KMS-11 (cell line): ENCODE data around the gene SPRN.

ENCODE experiments used
- H2AFZ ChIP-seq: fragments of 200-600 bp; sonication (generic); 2 replicates; pipeline ENCODE4 v1.6.1; 2016; ENCODE audit warnings: antibody characterized with exemption, mixed run types, low read depth
- H3K27ac ChIP-seq: fragments of 200-600 bp; sonication (generic); 2 replicates; pipeline ENCODE4 v1.6.1; 2016; ENCODE audit warnings: mild to moderate bottlenecking, mixed run types
- H3K27me3 ChIP-seq: fragments of 200-600 bp; sonication (generic); 2 replicates; pipeline ENCODE4 v1.6.1; 2017; ENCODE audit warnings: mild to moderate bottlenecking, low read depth, mixed run types, moderate library complexity; ENCODE audit not compliant: insufficient read depth
- H3K36me3 ChIP-seq: fragments of 200-600 bp; sonication (generic); 2 replicates; pipeline ENCODE4 v1.6.1; 2017; ENCODE audit warnings: mild to moderate bottlenecking, mixed run types; ENCODE audit not compliant: insufficient read depth
- H3K4me1 ChIP-seq: fragments of 200-600 bp; sonication (generic); 2 replicates; pipeline ENCODE4 v1.6.1; 2016; ENCODE audit warnings: mild to moderate bottlenecking, low read depth, mixed run types; ENCODE audit not compliant: poor library complexity, severe bottlenecking
- H3K4me2 ChIP-seq: fragments of 200-600 bp; sonication (generic); 2 replicates; pipeline ENCODE4 v1.7.0; 2016; ENCODE audit warnings: mild to moderate bottlenecking, mixed run types
- H3K4me3 ChIP-seq: fragments of 200-600 bp; sonication (generic); IDR thresholded peaks from 2 replicates; pipeline ENCODE4 v1.6.1; 2017; ENCODE audit warnings: low read depth, low read length, mixed read lengths; ENCODE audit not compliant: insufficient read depth
- H3K79me2 ChIP-seq: fragments of 200-600 bp; sonication (generic); 2 replicates; pipeline ENCODE4 v1.6.1; 2016; ENCODE audit warnings: low read depth, mixed run types; ENCODE audit not compliant: insufficient read depth
- H3K9ac ChIP-seq: fragments of 200-600 bp; sonication (generic); 2 replicates; pipeline ENCODE4 v1.6.1; 2016; ENCODE audit warnings: mild to moderate bottlenecking, mixed run types
- H4K20me1 ChIP-seq: fragments of 200-600 bp; sonication (generic); 2 replicates; pipeline ENCODE4 v1.6.1; 2016; ENCODE audit warnings: mild to moderate bottlenecking, mixed run types; ENCODE audit not compliant: insufficient read depth
- TF ChIP-seq, protein P1 (sequence below): fragments of 200-600 bp; sonication (generic); conservative IDR thresholded peaks from 2 replicates; pipeline ENCODE4 v1.6.1; 2017; ENCODE audit warnings: low read depth, mild to moderate bottlenecking, antibody characterized with exemption, low read length, moderate library complexity, mixed read lengths

Gene SPRN

GRCh38 chr10:133379801-133380666, 44.4 kb downstream of the SPRN start:
- no peaks in the 10 kb centered on the region for H4K20me1 ChIP-seq
- H3K9ac ChIP-seq = peak overlapping the region; percentile 35; the same call in 1 of the 2 replicates
- no peaks in the 10 kb centered on the region; the same call in 1 of the 2 replicates for H3K27me3 ChIP-seq
- H3K27ac ChIP-seq = no peak overlapping the region
- no peak overlapping the region for H3K4me3 ChIP-seq
- H3K79me2 ChIP-seq = no peaks in the 10 kb centered on the region
- H2AFZ ChIP-seq = peak overlapping the region; percentile 71; the same call in 1 of the 2 replicates
- H3K36me3 ChIP-seq = no peaks in the 10 kb centered on the region
- H3K4me2 ChIP-seq = peak overlapping the region; percentile 45; the same call in 1 of the 2 replicates
- H3K4me1 ChIP-seq = no peaks in the 10 kb centered on the region
- TF ChIP-seq, protein P1, sequence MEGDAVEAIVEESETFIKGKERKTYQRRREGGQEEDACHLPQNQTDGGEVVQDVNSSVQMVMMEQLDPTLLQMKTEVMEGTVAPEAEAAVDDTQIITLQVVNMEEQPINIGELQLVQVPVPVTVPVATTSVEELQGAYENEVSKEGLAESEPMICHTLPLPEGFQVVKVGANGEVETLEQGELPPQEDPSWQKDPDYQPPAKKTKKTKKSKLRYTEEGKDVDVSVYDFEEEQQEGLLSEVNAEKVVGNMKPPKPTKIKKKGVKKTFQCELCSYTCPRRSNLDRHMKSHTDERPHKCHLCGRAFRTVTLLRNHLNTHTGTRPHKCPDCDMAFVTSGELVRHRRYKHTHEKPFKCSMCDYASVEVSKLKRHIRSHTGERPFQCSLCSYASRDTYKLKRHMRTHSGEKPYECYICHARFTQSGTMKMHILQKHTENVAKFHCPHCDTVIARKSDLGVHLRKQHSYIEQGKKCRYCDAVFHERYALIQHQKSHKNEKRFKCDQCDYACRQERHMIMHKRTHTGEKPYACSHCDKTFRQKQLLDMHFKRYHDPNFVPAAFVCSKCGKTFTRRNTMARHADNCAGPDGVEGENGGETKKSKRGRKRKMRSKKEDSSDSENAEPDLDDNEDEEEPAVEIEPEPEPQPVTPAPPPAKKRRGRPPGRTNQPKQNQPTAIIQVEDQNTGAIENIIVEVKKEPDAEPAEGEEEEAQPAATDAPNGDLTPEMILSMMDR = no peak

GRCh38 chr10:133379152-133379800, 45.1 kb downstream of the SPRN start, which contains the start of gene PAOX:
TSS of gene PAOX (plus strand) at chr10:133379262. CDS start at chr10:133379317, 55 bp downstream.
- H4K20me1 ChIP-seq = no peaks in the 10 kb centered on the region
- H3K9ac ChIP-seq = peak within 1 kb of the TSS; percentile 35; the same call in 1 of the 2 replicates
- TF ChIP-seq, protein P1 = no peak
- H3K36me3 ChIP-seq = no peaks in the 10 kb centered on the region
- no peaks in the 10 kb centered on the region for H3K4me1 ChIP-seq
- peak within 1 kb of the TSS; percentile 97 for H2AFZ ChIP-seq
- H3K27me3 ChIP-seq = no peaks in the 10 kb centered on the region; the same call in 1 of the 2 replicates
- no peak within 1 kb of the TSS for H3K4me3 ChIP-seq
- H3K79me2 ChIP-seq = no peaks in the 10 kb centered on the region
- H3K27ac ChIP-seq = no peak within 1 kb of the TSS
- peak within 1 kb of the TSS; percentile 92 for H3K4me2 ChIP-seq

- Histone ChIP-seq H4K20me1 (no peaks in the 10 kb centered on the region), H3K4me2 (peak overlapping the region; percentile 92), H3K4me3 (no peak overlapping the region), H3K9ac (peak overlapping the region; percentile 15; the same call in 1 of the 2 replicates), H3K27ac (no peak overlapping the region), H3K36me3 (no peaks in the 10 kb centered on the region), H3K27me3 (no peaks in the 10 kb centered on the region; the same call in 1 of the 2 replicates), H2AFZ (peak overlapping the region; percentile 97), H3K4me1 (peaks cover 6% of the 10 kb centered on the region), H3K79me2 (no peaks in the 10 kb centered on the region)
- TF ChIP-seq, protein P1 = no peak
Measured at GRCh38 chr10:133378251-133379096, 46.0 kb downstream of the SPRN start.

GRCh38 chr10:133377818-133378250, 46.6 kb downstream of the SPRN start:
- no peaks in the 10 kb centered on the region for H3K36me3 ChIP-seq
- peak overlapping the region; percentile 97 for H2AFZ ChIP-seq
- no peak overlapping the region for H3K4me3 ChIP-seq
- H4K20me1 ChIP-seq = no peaks in the 10 kb centered on the region
- H3K4me1 ChIP-seq = peaks cover 6% of the 10 kb centered on the region
- H3K9ac ChIP-seq = peak overlapping the region; percentile 15; the same call in 1 of the 2 replicates
- H3K4me2 ChIP-seq = peak overlapping the region; percentile 92
- no peak overlapping the region for H3K27ac ChIP-seq
- TF ChIP-seq, protein P1 = no peak
- no peaks in the 10 kb centered on the region; the same call in 1 of the 2 replicates for H3K27me3 ChIP-seq
- H3K79me2 ChIP-seq = no peaks in the 10 kb centered on the region
